GM21360 (cell line): ENCODE data around the gene TRHDE.

Experiments
- ATAC-seq: cut with Tn5 transposase; IDR thresholded peaks from one replicate; pipeline ENCODE4 v1.9.1; 2021; ENCODE audit warnings: mild to moderate bottlenecking, moderate library complexity; ENCODE audit not compliant: unreplicated experiment

The TRHDE gene

GRCh38 chr12:72433298-72433697 lies 161.1 kb downstream of the TRHDE start:
- ATAC-seq = no peak

- ATAC-seq = no peak
Measured at GRCh38 chr12:72434999-72435398, 162.8 kb downstream of the TRHDE start.

GRCh38 chr12:72442217-72442616 lies 170.0 kb downstream of the TRHDE start:
- ATAC-seq = no peak

- ATAC-seq = no peak
Measured at GRCh38 chr12:72444125-72444524, 172.0 kb downstream of the TRHDE start.

- no peak for ATAC-seq
Measured at GRCh38 chr12:72444566-72444965, 172.4 kb downstream of the TRHDE start.

- ATAC-seq = no peak
Measured at GRCh38 chr12:72448089-72448488, 175.9 kb downstream of the TRHDE start.

- no peak for ATAC-seq
Measured at GRCh38 chr12:72448805-72449204, 176.6 kb downstream of the TRHDE start.

GRCh38 chr12:72453066-72453465 lies 180.9 kb downstream of the TRHDE start:
- no peak for ATAC-seq

- no peak for ATAC-seq
Measured at GRCh38 chr12:72453550-72453949, 181.4 kb downstream of the TRHDE start.

- no peak for ATAC-seq
Measured at GRCh38 chr12:72464471-72464870, 192.3 kb downstream of the TRHDE start.

GRCh38 chr12:72465155-72465554 lies 193.0 kb downstream of the TRHDE start:
- no peak for ATAC-seq

GRCh38 chr12:72465940-72466630 lies 193.9 kb downstream of the TRHDE start:
- ATAC-seq = no peak

GRCh38 chr12:72467985-72468384 lies 195.8 kb downstream of the TRHDE start:
- no peak for ATAC-seq

- ATAC-seq = no peak
Measured at GRCh38 chr12:72468505-72468904, 196.3 kb downstream of the TRHDE start.

- ATAC-seq = no peak
Measured at GRCh38 chr12:72471806-72472205, 199.6 kb downstream of the TRHDE start.

GRCh38 chr12:72472350-72472749 lies 200.2 kb downstream of the TRHDE start:
- no peak for ATAC-seq

- ATAC-seq = no peak
Measured at GRCh38 chr12:72476301-72476700, 204.1 kb downstream of the TRHDE start.

GRCh38 chr12:72485017-72485701 lies 213.0 kb downstream of the TRHDE start:
- no peak for ATAC-seq

- ATAC-seq = no peak
Measured at GRCh38 chr12:72491426-72491825, 219.3 kb downstream of the TRHDE start.

- no peak for ATAC-seq
Measured at GRCh38 chr12:72493407-72493806, 221.2 kb downstream of the TRHDE start.

GRCh38 chr12:72498354-72498753 lies 226.2 kb downstream of the TRHDE start:
- ATAC-seq = no peak

GRCh38 chr12:72499244-72499643 lies 227.1 kb downstream of the TRHDE start:
- ATAC-seq = no peak

- no peak for ATAC-seq
Measured at GRCh38 chr12:72502546-72502945, 230.4 kb downstream of the TRHDE start.
